Activated CD4-positive, alpha-beta T cell treated with anti-CD3 and anti-CD28 coated beads, Interleukin-2, amount 10 ng/mL, durations not matched to agents 7 days and 5 days (primary cell): Measurements from ENCODE around the gene C5. TPM values are rescaled to one million over a fixed set of nuclear protein-coding genes. Genes with fewer than 3 reads are reported as not detected.
"Not testable (repeated sequence)": the region's sequence is repeated elsewhere in the genome, so short reads cannot be mapped to it uniquely, and the experiment has no call there.

Experiments used
- CTCF ChIA-PET: fragments of 350-600 bp; sonication (Branson Sonifier 250); formaldehyde crosslinking; loops from one replicate; lab custom pipeline; 2021; ENCODE audit warnings: antibody characterized with exemption; lab: Charles Lee
- POLR2A ChIA-PET: fragments of 350-600 bp; sonication (Branson Sonifier 250); formaldehyde crosslinking; loops from one replicate; lab custom pipeline; 2021; ENCODE audit warnings: antibody characterized with exemption; lab: Charles Lee
- DNase-seq: peaks from one replicate; pipeline ENCODE4 v3.0.0-alpha.2; 2020
- H3K27ac Mint-ChIP-seq: one replicate; pipeline ENCODE4 v1.8.0; 2021; ENCODE audit warnings: mild to moderate bottlenecking, moderate library complexity, mixed read lengths
- H3K27me3 Mint-ChIP-seq: one replicate; pipeline ENCODE4 v1.8.0; 2021; ENCODE audit warnings: mixed read lengths
- H3K36me3 Mint-ChIP-seq: one replicate; pipeline ENCODE4 v1.8.0; 2021; ENCODE audit warnings: low read depth, mixed read lengths
- H3K4me1 Mint-ChIP-seq: one replicate; pipeline ENCODE4 v1.8.0; 2021; ENCODE audit warnings: mixed read lengths
- H3K4me3 Mint-ChIP-seq: one replicate; pipeline ENCODE4 v1.8.0; 2021; ENCODE audit warnings: mild to moderate bottlenecking, moderate library complexity, mixed read lengths
- H3K9me3 Mint-ChIP-seq: one replicate; pipeline ENCODE4 v1.8.0; 2021; ENCODE audit warnings: mixed read lengths
- total RNA-seq, 2 experiments: library from RNA; stranded (reverse); gene quantifications; one replicate each; pipeline ENCODE4 v1.2.3, GENCODE V29; 2021

C5 gene
- total RNA-seq, 2 experiments from 2014 or later, result 2.4 to 2.8 TPM

- H3K27ac Mint-ChIP-seq, H3K36me3 Mint-ChIP-seq, H3K4me3 Mint-ChIP-seq, POLR2A ChIA-PET, H3K27me3 Mint-ChIP-seq, DNase-seq, H3K9me3 Mint-ChIP-seq: not testable (repeated sequence)
- CTCF ChIA-PET, result interaction anchor here (1.2 to 2.4 kb wide), 3 partner anchors 9 to 11 kb away, joined by 3 to 8 read pairs (median 4); no protein-coding TSS in a partner anchor
- H3K4me1 Mint-ChIP-seq, result peaks cover 16% of the 10 kb centered on the region
Observed at GRCh38 chr9:120971471-120971870, 78.6 kb downstream of the C5 start.

DNA sequence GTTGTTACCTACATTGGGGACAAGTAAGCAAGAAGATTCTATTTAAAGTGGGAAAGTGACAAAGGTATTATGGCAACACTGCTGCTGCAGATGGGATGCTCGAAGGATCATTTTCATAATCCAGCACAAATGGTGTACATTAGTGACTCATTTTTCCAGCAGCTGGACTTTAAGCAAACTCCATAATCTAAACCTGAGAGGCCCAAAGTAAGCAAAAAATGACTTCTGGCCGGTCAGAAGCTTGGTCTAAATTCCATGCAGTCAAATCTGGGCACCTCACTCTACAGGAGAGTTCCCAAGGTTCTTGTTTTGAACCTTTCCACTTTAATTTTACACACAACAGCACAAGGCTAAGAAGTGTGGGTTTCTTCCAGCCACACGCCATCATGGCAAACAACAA lies 79.8 kb downstream of the C5 start:
- Mint-ChIP-seq H3K27me3 (peaks cover 1% of the 10 kb centered on the region), H3K4me3 (no peak overlapping the region), H3K4me1 (peaks cover 11% of the 10 kb centered on the region), H3K27ac (no peak overlapping the region), H3K9me3 (no peaks in the 10 kb centered on the region), H3K36me3 (no peaks in the 10 kb centered on the region)
- ChIA-PET POLR2A (no interaction called here), CTCF (interaction anchor here (1.4 kb wide), 1 partner anchor 20 kb away, joined by 3 read pairs; no protein-coding TSS in a partner anchor)
- DNase-seq, result no peak

GRCh38 chr9:120966013-120966369 lies 84.1 kb downstream of the C5 start:
- POLR2A ChIA-PET, result no interaction called here
- H3K27ac Mint-ChIP-seq, result no peak overlapping the region

GRCh38 chr9:120965344-120966012 lies 84.6 kb downstream of the C5 start:
- H3K36me3 Mint-ChIP-seq, result no peaks in the 10 kb centered on the region
- H3K9me3 Mint-ChIP-seq, result no peaks in the 10 kb centered on the region
- peaks cover 1% of the 10 kb centered on the region for H3K27me3 Mint-ChIP-seq
- no peaks in the 10 kb centered on the region for H3K4me1 Mint-ChIP-seq
- H3K27ac Mint-ChIP-seq, result no peak overlapping the region
- ChIA-PET POLR2A (no interaction called here), CTCF (interaction anchor here (1.1 to 2.4 kb wide), 5 partner anchors 15 to 210 kb away, joined by 3 to 7 read pairs (median 4); no protein-coding TSS in a partner anchor)
- H3K4me3 Mint-ChIP-seq, result no peak overlapping the region
- DNase-seq, result no peak

More at GRCh38 chr9:120966013-120966369, 84.1 kb downstream of the C5 start:
- H3K27me3 Mint-ChIP-seq, result peaks cover 1% of the 10 kb centered on the region
- no peak overlapping the region for H3K4me3 Mint-ChIP-seq
- H3K36me3 Mint-ChIP-seq, result no peaks in the 10 kb centered on the region
- no peak for DNase-seq
- CTCF ChIA-PET, result interaction anchor here (1.1 to 2.4 kb wide), 2 partner anchors 15 to 22 kb away, joined by 3 to 7 read pairs; no protein-coding TSS in a partner anchor
- H3K4me1 Mint-ChIP-seq, result no peaks in the 10 kb centered on the region
- H3K9me3 Mint-ChIP-seq, result no peaks in the 10 kb centered on the region

- H3K4me3 Mint-ChIP-seq, result no peak overlapping the region
- no peaks in the 10 kb centered on the region for H3K4me1 Mint-ChIP-seq
- CTCF ChIA-PET, result interaction anchor here (0.6 to 1.6 kb wide), 2 partner anchors 109 to 1962 kb away, joined by 3 to 4 read pairs; no protein-coding TSS in a partner anchor
- peaks cover 1% of the 10 kb centered on the region for H3K27me3 Mint-ChIP-seq
- no peak overlapping the region for H3K27ac Mint-ChIP-seq
- DNase-seq, result no peak
- POLR2A ChIA-PET, result no interaction called here
- H3K9me3 Mint-ChIP-seq, result no peaks in the 10 kb centered on the region
- H3K36me3 Mint-ChIP-seq, result no peaks in the 10 kb centered on the region
Observed at GRCh38 chr9:120961936-120962335, 88.1 kb downstream of the C5 start.

- no peak overlapping the region for H3K27ac Mint-ChIP-seq
- H3K27me3 Mint-ChIP-seq, result peaks cover 2% of the 10 kb centered on the region
- no peak overlapping the region for H3K4me3 Mint-ChIP-seq
- CTCF ChIA-PET, result interaction anchor here (1.2 to 1.7 kb wide), 4 partner anchors 12 to 202 kb away, joined by 3 to 4 read pairs (median 3); no protein-coding TSS in a partner anchor
- DNase-seq, result no peak
- POLR2A ChIA-PET, result no interaction called here
- H3K4me1 Mint-ChIP-seq, result no peaks in the 10 kb centered on the region
- no peaks in the 10 kb centered on the region for H3K36me3 Mint-ChIP-seq
- H3K9me3 Mint-ChIP-seq, result no peaks in the 10 kb centered on the region
Observed at GRCh38 chr9:120960001-120960400, 90.1 kb downstream of the C5 start.

DNA sequence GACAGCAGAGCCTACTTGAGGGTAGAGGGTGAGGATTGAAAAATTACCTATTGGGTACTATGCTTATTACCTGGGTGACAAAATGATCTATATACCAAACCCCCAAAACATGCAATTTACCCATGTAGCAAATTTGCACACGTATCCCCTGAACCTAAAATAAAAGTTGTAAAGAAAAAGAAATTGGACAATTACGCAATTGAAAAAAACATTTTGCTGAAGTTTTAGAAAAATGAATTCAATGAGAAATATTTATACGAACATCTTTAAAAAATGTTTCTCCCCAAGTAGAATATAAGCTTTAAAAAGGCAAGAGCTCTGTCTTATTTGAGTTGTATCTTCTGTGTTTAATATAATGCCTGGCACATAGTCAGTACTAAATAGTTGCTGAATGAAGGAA lies 93.2 kb downstream of the C5 start:
- POLR2A ChIA-PET, result no interaction called here
- CTCF ChIA-PET, result interaction anchor here (1.5 kb wide), 1 partner anchor 28 kb away, joined by 3 read pairs; no protein-coding TSS in a partner anchor

GRCh38 chr9:120951960-120952618 lies 98.0 kb downstream of the C5 start:
- H3K27ac Mint-ChIP-seq, result no peak overlapping the region
- H3K4me3 Mint-ChIP-seq, result no peak overlapping the region
- DNase-seq, result no peak
- H3K4me1 Mint-ChIP-seq, result no peaks in the 10 kb centered on the region
- H3K36me3 Mint-ChIP-seq, result no peaks in the 10 kb centered on the region
- H3K9me3 Mint-ChIP-seq, result no peaks in the 10 kb centered on the region
- ChIA-PET POLR2A (no interaction called here), CTCF (interaction anchor here (0.8 kb wide), 1 partner anchor 196 kb away, joined by 3 read pairs; no protein-coding TSS in a partner anchor)
- H3K27me3 Mint-ChIP-seq, result peaks cover 2% of the 10 kb centered on the region

More for the DNA sequence above, 93.2 kb downstream of the C5 start:
- Mint-ChIP-seq H3K4me1 (no peaks in the 10 kb centered on the region), H3K36me3 (no peaks in the 10 kb centered on the region), H3K27ac (no peak overlapping the region), H3K27me3 (peaks cover 2% of the 10 kb centered on the region), H3K4me3 (no peak overlapping the region), H3K9me3 (no peaks in the 10 kb centered on the region)
- DNase-seq, result no peak

GRCh38 chr9:120950421-120951388 lies 99.4 kb downstream of the C5 start:
- Mint-ChIP-seq H3K36me3 (no peaks in the 10 kb centered on the region), H3K27ac (no peak overlapping the region), H3K4me1 (peaks cover 2% of the 10 kb centered on the region), H3K9me3 (no peaks in the 10 kb centered on the region), H3K4me3 (no peak overlapping the region), H3K27me3 (no peaks in the 10 kb centered on the region)
- DNase-seq, result no peak
- ChIA-PET CTCF (interaction anchor here (0.6 to 1.7 kb wide), 5 partner anchors 11 to 50 kb away, joined by 3 to 7 read pairs (median 3); no protein-coding TSS in a partner anchor), POLR2A (no interaction called here)

DNA sequence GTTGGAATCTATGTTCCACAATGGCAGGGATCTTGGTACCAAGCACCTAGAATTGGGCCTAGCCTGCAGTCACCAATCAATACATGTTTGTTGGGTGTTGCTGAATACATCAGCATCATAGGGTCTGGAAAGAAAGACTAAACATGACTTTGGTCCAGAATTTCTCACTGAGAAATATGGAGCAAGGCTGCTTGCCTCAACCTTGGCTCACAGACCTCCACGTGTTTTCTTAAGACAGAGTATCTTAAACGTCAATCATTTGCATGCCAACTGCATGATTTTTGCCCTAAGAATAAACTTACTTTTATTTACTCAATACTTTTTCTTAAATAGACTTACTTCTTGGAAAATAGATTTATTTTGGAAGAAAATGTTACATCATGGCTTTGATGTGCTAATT lies 100.8 kb downstream of the C5 start:
- CTCF ChIA-PET, result no interaction called here
- no peak overlapping the region for H3K4me3 Mint-ChIP-seq
- H3K27ac Mint-ChIP-seq, result no peak overlapping the region
- peaks cover 2% of the 10 kb centered on the region for H3K4me1 Mint-ChIP-seq
- no peaks in the 10 kb centered on the region for H3K9me3 Mint-ChIP-seq
- H3K36me3 Mint-ChIP-seq, result no peaks in the 10 kb centered on the region
- H3K27me3 Mint-ChIP-seq, result no peaks in the 10 kb centered on the region
- POLR2A ChIA-PET, result no interaction called here
- no peak for DNase-seq

GRCh38 chr9:120948824-120949223 lies 101.3 kb downstream of the C5 start:
- Mint-ChIP-seq H3K4me3 (no peak overlapping the region), H3K4me1 (peaks cover 2% of the 10 kb centered on the region), H3K27me3 (no peaks in the 10 kb centered on the region), H3K27ac (no peak overlapping the region), H3K36me3 (no peaks in the 10 kb centered on the region), H3K9me3 (no peaks in the 10 kb centered on the region)
- DNase-seq, result no peak
- POLR2A ChIA-PET, result no interaction called here
- CTCF ChIA-PET, result interaction anchor here (2.0 kb wide), 1 partner anchor 11 kb away, joined by 4 read pairs; no protein-coding TSS in a partner anchor

DNA sequence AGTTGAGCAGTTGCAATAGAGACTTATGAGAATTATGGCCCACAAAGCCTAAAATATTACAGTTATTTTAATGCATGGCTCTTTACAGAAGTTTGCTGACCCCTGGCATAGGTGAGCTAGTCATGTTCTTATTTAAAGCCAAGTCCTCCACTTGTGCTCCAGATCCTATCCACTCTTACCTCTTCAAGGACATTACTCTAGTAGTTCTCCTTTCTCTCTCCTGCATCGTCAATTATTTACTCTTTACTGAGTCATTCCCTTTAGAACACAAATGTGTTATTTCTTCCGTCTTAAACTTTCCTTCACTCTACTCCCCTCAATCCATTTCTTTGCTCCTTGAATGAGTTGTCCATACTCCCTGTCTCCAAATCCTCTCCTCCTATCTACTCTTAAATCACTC lies 102.9 kb downstream of the C5 start:
- H3K27ac Mint-ChIP-seq, result no peak overlapping the region
- no peak overlapping the region for H3K4me3 Mint-ChIP-seq
- no peaks in the 10 kb centered on the region for H3K36me3 Mint-ChIP-seq
- H3K27me3 Mint-ChIP-seq, result no peaks in the 10 kb centered on the region
- DNase-seq, result no peak
- no peaks in the 10 kb centered on the region for H3K9me3 Mint-ChIP-seq
- CTCF ChIA-PET, result interaction anchor here (2.0 kb wide), 1 partner anchor 10 kb away, joined by 4 read pairs; no protein-coding TSS in a partner anchor
- POLR2A ChIA-PET, result no interaction called here
- peaks cover 2% of the 10 kb centered on the region for H3K4me1 Mint-ChIP-seq
